GM04504 (cell line): ENCODE data around the gene KIF26A.

Experiments used
- DNase-seq: peaks from one replicate; pipeline ENCODE4 v3.0.0-alpha.2; 2012; ENCODE audit warnings: low read depth

KIF26A gene

DNA sequence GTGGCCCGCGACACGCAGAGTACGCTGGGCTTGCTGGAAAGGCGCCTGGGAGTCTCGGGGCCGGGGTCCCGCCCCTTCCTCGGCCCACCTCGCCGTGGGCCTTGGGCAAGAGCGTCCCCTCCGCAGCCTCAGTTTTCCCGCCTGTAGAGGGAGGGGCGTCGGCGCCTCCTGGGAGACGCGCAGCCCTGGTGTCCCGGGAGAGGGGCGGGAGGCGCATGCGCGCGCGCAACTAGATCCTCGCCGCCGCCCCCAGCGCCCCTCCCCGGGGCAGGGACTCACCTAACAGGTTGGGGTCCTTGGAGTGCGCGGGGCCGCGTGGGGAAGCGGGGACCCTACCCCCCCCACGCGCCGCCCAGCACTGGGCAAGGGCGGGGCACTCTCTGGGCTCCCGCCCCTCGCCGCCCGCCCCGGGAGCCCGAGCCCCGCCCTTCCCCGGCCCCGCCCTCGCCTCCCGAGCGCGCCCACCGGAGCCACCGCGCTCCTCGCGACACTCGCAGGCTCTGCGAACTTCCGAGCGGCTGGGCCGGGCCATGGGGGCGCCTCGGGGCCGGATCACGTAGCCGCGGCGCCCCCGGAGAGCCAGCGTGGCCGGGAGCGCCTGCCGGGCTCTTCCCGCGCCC is at the start of gene KIF26A:
TSS of gene KIF26A (plus strand) at position 490 of the 620 bp plus-strand sequence. CDS start 136 bp downstream, outside the sequence.
- DNase-seq, result no peak

DNA sequence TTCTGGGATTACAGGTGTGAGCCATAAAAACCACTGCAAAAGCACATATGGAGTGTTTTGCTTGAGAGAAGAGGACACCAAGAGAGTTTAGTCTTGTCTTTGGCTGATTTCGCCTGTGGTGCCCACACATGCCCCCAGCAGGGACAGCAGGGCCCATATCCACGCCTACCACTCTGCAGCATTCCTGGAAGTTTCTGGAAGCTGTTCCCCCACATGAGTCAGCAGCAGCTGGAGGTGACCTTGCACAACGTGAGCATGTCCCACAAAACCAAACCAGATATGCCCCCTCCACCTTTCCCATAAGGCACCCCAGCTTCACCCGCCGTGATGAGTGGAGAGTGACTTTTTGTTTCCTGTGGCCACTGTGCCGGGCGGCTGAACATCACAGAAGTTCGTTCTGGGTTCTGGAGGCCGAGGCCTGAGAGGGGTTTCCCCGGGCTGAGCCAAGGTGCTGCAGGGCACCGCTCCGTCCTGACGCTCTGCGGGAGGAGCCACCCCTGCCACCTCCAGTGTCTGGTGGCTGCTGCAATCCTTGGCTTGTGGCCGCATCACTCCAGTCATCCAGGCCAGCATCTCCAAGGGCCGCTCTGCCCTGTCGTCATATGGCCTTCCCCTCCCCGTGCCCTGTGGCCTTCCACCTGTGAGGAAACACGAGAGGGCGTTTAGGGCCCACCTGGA is 48.2 kb upstream of the KIF26A start:
- DNase-seq, result no peak

DNA sequence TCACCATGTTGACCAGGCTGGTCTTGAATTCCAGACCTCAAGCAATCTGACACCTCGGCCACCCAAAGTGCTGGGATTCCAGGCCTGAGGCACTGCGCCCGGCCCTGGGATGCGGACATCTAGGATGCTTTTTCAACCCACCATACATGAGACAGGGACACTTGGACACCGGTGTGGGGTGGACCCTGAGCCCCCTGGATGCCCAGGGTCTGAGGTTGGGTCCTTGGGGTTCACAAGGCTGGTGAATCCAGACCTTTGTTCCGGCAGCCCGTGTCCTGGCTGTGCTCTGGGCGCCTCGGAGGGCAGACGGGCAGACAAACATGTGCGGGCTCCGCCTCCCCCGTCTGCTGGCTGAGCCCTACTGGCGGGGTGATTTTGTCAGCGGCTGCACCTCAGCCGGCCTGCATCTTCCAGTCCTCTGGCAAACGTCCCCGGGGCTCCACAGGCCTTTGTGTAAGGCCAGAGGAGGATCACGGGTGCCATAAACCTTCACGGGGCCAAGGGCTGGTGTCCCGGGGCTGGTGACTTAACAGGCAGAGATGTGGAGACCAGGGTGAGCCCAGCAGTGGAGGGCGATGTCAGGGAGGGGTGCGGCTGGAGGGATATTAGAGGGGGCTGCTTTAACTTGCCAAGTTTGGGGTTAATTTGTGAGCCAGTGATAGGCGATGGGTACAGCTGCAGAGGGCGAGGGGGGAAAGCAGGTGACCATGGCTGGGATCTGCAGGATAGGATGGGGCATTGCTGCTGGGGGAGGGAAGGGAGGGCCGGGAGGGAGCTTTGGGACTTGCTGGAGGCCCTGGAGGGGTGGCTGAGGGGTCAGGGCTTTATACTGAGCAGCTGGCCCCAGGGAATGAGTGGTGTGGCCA is 47.1 kb upstream of the KIF26A start:
- no peak for DNase-seq

DNA sequence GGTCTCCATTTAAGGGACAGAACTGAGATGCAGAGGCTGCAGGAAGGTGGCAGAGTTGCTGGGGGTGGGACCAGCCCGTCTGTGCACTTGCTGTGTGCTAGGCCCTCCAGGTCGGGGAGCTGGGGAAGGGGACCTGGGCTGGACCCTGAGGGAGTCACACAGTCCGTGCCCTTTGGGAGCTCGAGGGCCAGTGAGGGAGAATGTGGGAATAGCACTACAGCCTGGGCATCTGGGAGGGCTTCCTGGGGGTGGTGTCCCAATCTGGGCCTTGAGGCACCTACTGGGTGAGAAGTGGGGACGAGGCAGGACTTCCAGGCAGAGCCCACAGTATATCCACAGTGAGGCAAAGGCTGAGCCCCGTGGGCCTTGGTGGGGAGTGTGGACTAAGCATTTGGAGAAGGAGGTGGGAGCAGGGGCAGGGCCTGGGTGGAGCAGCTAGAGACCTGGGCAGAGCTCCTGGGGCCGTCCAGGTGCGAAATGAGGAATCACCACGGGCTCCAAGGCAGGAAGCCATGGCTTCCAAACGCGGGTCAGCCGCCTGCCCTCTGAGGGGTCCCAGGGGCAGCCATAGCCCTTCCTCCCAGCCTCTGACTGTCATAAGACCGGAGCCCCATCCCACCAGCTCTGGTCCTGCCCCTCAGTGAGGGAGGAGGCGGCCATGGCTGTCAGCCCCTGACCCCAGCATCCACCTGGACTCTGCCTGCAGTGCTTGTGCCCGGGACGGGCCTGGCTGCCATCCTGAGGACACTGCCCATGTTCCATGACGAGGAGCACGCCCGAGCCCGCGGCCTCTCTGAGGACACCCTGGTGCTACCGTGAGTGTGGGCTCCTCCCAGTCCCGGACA is 46.2 kb upstream of the KIF26A start:
- DNase-seq, result no peak

DNA sequence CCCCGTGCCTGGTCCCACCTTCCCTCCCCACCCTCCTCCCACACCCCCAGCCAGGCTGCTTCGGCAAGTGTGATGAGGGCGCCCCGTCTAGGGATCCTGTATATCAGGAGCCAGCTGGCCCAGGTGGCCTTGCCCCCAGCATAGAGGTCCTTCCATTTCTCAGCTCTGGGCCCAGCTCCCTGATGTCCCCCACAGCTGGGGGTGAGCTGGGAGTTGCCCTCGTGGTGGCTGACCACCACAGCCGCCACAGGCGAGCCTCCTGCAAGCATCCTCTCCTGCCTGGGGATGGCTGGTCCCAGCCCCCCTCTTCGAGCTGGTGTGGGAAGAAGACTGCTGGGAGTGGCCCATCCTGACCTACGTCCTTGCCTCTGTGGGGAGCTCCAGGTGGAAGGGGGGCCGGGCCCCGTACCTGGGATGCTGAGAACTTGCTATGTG is 45.4 kb upstream of the KIF26A start:
- no peak for DNase-seq

DNA sequence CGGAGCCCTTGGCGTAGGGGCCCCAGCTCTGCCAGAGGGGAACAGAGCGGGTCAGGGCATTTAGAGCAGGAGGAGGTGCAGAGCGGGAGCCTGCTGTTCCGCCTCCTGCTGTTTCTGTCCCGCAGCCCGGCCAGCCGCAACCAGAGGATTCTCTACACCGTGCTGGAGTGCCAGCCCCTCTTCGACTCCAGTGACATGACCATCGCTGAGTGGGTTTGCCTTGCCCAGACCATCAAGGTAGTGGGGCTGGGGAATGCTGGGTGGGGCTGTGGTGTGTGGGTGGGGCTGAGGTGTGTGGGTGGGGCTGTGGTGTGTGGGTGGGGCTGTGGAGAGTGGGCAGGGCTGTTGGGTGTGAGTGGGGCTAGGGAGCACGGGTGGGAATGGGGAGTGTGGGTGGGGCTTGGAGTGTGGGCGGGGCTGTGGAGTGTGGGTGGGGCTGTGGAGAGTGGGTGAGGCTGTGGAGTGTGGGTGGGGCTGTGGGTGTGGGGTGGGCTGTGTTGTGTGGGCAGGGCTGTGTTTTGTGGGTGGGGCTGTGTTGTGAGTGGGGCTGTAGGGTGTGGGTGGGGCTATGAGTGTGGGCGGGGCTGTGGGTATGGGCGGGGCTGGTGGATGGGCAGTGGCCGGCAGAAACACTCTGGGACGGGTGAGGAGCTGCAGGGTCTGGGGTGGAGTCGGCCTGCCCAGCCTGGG is 44.9 kb upstream of the KIF26A start:
- DNase-seq, result no peak

DNA sequence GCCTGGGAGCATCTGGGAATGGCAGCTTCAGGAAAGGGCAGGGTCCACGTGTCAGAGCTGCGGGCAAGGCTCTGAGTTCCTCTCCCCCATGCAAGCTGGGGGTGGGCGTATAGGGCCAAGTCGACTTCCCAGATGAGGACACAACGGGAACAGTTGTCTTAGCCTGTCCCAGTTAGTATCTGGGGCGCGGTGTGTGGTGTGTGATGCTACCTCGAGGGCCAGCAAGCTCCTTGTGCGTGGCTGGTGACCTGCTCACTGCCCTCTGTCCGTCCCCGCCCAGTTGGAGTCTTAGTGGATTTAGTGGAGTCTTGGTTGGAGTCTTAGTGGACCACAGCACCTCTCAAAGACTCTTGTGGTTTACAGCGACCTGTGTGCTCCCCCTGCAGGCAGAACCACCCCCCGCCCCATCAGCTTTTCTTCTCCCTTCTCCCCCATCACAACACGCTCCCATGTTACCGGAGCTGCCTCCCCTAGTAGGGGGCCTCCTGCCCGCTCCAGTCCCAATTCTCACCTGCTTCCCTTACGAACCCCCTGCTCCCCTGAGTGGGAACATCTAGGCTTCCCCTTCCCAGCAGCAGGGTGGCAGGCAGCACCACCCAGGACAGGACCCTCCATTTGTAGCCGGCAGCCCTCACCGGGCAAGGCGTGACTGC is 44.2 kb upstream of the KIF26A start:
- no peak for DNase-seq

DNA sequence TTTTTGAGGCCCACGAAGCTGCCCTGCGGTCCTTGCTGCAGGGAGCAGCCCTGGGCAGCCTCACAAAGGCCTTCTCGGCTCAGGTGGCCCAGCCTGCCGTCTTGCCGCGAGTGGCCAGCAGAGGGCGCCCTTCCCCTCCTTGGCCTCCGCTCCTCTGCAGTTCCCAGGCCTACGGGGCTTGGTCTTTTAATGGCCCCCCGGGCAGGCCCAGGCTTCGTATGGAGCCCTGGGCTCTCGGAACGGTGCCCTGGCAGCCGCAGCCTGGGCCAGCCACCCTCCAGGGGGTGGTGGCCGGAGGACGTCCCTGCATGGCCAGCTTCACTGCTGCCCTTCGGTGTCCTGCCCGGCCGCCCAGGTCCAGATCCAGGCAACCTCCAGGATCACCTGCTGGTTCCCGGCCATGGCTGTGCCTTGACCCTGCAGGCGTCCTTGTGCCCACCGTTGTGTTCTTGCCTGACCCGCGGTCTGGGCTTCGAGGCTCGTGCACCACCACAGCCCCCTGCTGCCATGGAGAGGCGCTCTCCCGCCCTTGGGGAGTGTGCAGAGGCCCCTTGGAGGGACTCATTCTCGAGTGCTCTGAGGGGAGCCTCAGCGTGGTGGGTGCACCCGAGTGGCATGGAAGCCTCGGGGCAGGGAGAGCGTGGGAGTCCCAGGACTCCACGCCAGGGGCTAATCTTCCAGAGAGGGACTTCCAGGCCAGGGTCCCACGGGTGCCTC is 43.5 kb upstream of the KIF26A start:
- DNase-seq, result peak; percentile 0

DNA sequence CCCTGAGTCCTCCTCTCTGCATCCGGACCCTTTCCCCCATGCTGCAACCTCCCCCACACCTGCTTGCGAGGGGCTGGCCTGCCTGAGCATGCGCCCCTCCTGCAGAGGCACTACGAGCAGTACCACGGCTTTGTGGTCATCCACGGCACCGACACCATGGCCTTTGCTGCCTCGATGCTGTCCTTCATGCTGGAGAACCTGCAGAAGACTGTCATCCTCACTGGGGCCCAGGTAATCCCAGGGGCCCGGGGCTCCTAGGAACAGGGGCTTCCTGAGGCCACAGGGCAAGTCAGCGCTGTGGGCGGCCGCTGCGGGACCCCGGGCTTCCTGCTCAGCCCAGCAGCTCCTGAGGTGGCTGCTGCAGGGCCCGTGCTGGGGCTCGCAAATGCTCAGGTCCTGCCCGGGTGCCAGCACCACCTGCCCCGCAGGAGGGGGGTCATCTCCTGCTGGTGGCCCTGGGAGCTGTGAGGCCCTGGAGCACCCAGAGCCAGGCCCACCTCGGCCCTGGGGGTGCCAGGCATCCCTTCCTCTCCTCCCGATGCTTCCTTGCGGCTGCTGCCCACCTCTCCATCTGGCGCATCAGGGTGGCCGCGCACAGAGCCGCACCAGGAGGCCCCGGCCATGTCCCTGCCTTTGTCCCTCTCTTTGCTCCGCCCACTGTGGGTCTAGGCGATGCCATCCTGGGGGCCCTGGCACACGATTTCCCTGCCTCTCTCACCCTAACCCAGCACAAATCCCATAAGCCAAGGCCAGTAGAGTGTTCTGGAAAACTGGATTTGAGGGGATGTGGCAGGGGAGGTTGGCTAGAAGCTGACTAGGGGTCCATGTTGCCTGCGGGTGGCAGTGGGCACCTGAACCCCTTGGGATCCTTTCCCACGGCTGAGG is 42.7 kb upstream of the KIF26A start:
- DNase-seq, result no peak

DNA sequence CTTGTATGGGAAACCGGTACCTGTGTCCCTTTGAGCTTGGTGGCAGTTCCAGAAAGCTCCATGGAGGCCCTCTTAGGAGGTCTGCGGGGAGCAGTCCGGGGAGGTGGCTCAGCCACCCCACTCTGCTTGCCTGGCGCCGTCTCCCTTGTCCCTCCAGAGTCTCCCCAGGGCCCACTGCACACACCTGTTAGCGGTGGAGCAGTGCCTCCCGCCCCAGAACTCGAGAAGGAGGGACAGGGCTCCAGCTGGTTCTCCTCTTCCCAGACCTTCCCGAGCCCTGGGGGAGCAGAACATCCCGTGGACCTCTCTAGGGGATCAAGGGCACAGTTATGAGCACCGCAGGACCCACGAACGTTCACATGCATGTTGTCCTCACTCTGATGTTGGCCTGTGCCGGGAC is 42.1 kb upstream of the KIF26A start:
- DNase-seq, result no peak

DNA sequence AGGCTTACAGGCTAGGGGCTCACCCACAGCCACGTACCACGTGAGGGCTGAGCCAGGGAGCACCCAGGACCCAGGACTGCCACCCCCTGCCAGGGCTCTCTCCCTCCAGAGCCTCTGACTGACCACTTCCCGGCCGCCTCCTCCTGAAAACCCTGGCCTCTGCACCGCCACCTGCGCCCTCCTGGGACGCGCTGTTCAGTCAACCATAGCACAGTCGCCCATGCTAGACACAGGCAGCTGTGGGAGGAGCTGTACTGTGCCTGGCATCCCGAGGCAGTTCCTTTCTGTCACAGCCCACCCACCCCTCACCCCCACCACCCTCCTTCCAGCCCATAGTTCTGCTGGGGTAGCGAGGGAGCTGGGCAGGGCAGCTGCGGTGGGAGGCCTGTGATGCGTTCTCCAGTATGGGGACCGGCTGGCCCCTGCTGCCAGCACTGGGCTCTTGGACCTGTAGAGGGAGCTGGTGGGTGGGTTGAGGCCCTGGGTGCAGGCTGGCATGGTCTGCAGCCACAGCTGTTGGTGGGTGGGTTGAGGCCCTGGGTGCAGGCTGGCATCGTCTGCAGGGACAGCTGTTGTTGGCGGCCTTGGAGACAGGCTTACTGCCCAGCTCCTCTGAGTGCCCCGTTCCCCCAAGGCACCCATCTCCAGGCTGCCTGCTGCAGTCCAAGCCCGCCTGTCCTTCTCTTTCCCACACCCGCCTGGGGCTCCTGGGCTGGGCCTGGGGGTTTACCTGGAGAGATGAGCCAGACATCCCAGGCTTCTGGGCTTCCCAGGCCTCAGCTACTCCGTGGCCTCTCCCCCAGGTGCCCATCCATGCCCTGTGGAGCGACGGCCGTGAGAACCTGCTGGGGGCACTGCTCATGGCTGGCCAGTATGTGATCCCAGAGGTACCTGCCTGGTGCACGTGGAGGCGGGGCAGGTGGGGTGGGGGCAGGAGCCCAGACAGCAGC is 41.4 kb upstream of the KIF26A start:
- no peak for DNase-seq

DNA sequence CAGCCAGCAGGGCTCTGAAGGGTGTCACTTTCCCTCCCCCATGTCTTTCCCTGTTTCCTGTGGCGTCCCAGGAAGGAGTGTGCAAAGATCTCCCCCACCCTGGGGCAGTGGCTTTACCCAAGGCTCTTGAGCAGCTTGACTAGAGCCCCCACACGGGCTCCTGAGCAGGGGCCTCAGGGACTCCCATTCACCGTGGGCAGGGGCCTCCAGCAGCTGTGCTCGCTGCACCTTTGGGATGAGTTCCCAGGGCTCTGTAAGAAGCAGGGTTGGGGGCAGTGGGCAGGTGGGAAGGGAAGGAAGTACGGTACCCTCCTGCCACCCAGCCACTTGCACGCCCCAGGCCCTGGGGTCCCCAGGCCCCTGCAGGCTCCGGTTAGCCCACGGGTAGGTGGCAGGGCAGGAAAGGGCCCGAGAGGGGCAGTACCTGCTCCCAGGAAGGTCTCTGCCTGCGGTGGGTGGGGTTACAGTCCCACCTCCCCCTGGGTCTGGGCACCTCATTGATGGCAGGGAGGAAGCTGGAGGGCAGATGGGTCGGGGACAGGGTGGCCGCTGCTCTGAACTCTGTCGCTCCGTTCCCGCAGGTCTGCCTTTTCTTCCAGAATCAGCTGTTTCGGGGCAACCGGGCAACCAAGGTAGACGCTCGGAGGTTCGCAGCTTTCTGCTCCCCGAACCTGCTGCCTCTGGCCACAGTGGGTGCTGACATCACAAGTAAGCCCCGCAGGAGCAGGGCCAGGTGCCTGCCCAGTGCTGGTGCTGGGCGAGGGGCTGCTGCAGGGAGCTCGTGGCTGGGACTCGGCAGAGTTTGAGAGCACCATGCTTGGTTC is 39.9 kb upstream of the KIF26A start:
- no peak for DNase-seq

DNA sequence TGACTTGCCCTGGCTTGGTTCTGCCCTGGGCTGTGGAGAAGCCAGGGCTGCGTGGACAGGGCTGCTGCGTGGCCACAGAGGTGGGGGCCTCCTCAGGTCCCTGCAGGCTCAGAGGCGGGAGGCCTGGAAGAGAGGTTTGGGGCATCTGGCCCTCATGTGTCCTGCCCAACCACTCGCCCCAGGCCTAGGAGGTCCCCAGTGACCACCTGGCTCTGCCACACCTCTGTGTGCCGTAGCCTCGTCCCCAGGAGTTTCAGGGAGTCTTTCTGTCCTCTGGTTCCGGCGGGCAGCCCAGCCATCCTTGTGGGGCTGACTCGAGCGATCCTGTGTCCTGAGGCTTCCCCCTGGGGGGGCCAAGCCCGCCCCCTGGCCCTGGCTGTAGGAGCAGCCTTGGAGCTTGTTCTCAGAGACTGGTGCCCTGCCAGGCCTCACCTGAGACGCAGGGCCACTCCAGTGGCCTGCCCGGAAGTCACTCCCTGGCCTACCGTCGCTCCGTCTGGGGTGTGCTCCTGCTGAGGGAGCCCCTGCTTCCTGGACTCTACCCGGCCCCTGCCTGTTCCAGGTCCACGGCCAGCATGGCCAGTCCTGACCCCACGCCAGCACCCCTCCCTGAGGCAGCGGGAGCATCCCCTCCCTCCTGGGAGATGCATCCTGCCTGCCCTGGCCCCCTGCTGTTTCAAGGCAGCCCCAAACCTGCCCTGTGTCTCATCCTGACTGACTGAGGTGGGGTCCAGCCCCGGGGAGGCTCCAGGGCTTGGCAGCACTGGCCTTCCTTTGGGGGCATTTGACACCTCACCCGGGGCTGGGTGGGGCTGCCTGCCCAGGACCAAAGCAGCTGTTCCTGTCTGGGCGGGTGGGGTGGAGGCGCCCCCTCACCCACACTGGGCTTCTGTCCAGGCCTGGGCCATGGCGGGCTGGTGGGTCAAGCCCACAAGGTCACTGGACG is 39.0 kb upstream of the KIF26A start:
- DNase-seq, result no peak

DNA sequence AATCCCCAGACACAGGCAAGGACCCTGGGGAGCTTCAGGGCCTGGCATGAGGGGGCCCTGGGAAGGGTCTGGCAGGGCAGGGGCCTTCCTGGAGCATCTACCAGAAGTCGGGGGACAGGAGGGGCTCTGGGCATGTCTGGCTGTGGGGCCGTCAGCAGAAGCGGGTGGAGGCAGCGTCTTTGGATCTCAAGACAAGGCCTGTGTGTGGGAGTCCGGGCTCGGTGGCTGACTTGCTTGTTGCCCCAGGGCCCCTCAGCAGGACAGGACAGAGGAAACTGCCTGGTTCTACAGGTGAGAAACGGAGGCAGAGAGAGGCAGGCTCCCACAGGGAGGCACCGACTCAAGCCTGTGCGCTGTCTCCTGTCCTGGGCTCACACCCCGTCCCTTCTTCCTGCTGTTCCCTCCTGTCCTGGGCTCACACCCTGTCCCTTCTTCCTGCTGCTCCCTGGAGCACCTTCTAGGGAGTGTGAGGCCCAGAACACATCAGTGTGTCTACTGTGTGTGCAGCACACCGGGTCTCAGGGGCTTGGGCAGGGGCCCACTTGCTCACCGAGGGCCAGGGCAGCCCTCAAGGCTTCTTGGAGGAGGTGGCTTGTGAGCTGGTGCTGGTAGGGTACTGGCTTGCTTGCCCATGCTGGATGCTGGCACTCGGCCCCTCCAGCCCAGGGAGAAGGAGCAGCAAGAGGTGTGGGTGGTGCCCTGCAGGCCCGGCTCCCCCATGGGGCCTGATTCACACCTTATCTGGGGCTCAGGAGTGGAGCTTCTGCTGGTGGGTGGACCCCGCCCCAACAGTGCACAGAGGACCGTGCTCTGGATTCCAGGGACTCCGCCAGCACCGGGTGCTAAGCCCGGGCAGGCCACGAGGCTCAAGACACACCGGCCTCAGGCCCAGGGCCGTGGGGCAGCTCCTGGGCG is 38.0 kb upstream of the KIF26A start:
- no peak for DNase-seq

DNA sequence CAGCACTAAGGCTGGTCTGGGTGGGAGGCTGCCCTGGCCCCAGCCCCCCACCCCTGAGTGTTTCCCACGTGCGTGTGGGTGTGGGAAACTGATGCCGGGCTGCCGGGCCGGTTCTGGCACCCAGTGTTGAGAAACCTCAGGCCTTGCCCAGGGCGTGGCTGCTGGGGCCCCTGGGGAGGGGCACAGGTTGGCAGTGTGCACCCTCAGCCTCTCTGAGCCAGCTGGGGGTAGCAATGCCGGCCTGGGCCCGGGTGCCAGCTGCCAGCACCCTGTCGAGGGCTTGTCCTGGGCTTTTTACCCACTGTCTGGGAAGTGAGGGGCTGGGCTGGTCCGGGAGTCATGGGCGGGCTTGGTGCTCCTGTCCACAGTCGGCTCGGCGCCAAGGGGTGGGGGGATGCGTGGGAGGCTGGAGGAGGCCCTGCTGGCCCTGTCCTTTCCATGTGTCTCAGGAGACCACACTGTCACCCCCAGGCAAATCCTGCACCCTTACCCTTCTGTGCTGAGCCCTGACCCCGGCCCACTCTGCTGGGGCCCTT is 37.2 kb upstream of the KIF26A start:
- DNase-seq, result no peak
